Central memory CD4-positive, alpha-beta T cell (primary cell): ENCODE measurements around the gene USP20.
"Not testable (repeated sequence)": the region's sequence is repeated elsewhere in the genome, so short reads cannot be mapped to it uniquely, and the experiment has no call there.

Experiments used
- DNase-seq: peaks from one replicate; pipeline ENCODE4 v3.0.0; 2022

USP20 gene

GRCh38 chr9:129876815-129877214, 41.6 kb downstream of the USP20 start:
- no peak for DNase-seq

GRCh38 chr9:129878291-129878690, 43.0 kb downstream of the USP20 start:
- no peak for DNase-seq

- no peak for DNase-seq
Measured at GRCh38 chr9:129879103-129879699, 43.9 kb downstream of the USP20 start.

GRCh38 chr9:129879991-129880653, 44.9 kb downstream of the USP20 start:
- DNase-seq: no peak

- no peak for DNase-seq
Measured at GRCh38 chr9:129880654-129881546, 45.6 kb downstream of the USP20 start.

DNA sequence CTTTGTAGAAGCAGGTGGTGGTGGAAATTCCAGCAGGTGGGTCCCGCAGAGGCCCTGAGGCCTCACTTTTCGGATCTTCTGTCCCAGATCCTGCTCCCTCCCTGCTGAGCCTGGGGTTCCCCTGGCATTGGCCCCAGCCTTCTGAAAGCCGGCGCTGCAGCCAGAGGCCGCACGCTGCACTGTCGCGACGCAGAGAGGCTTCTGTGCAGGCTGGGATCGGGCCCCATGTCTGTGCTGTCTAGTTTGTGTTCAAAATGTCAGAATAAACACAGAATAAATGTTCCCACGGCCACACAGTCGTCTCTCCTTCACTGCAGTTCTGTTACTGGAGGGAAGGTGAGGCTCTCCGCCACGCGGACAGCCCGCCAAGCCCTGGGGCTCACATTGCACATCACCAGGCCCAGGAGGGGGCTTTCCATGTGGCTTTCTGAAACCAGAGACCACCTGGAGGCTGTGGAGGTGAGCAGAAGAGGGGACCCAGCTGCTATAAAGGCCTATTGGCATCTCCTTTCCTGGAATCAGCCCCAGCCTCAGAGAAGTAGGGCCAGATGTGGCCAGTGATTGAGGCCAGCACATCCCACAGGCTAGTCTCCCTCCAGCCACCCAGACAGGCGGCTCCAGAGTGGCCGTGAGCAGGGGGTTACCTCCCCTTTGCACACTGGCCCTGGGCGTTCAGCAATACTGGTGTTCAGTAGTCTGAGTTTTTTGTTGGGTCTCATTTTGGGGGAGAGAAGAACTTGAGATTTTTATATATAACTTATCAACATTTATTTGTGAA, 46.5 kb downstream of the USP20 start:
- no peak for DNase-seq

DNA sequence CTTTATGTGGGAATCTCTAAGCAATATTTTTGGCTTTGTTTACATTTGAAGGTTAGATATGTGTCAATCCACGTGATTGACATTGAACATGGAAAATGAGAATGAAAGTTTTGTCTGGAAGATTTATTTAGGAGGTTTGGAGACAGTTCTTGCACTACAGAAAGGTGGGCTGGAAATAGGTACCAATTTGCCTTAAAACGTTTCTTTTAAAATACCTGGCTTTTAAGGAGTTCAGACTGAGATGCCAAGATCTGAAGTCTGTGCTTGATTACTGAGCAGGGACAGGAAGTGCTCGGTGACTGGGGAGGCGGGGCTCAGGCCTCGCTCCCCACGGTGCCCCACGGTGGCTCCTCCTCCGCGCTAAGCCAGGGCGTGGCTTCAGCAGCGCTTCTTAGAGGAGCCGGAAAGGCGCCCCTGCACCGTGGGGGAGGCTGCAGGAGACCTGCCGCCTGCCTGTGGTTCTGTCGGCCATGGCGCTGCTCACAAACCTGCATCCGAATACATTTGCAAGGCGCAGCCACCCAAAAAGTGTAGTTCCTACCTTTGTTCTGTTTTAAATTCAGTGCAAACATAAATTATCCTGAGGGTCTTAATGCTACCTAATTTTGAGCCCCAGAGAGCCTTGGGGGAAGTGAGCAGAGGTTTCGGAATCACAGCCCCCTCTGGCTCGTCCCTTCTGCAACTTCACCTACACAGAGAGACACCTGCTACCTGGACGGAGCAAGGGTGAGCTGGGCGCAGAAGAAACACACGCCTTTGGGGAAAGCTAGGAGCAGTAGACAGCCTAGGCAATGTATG, 49.2 kb downstream of the USP20 start:
- DNase-seq: peak; percentile 95

GRCh38 chr9:129885018-129885669, 49.9 kb downstream of the USP20 start:
- DNase-seq: peak; percentile 21

GRCh38 chr9:129885670-129886106, 50.4 kb downstream of the USP20 start:
- peak; percentile 82 for DNase-seq

DNA sequence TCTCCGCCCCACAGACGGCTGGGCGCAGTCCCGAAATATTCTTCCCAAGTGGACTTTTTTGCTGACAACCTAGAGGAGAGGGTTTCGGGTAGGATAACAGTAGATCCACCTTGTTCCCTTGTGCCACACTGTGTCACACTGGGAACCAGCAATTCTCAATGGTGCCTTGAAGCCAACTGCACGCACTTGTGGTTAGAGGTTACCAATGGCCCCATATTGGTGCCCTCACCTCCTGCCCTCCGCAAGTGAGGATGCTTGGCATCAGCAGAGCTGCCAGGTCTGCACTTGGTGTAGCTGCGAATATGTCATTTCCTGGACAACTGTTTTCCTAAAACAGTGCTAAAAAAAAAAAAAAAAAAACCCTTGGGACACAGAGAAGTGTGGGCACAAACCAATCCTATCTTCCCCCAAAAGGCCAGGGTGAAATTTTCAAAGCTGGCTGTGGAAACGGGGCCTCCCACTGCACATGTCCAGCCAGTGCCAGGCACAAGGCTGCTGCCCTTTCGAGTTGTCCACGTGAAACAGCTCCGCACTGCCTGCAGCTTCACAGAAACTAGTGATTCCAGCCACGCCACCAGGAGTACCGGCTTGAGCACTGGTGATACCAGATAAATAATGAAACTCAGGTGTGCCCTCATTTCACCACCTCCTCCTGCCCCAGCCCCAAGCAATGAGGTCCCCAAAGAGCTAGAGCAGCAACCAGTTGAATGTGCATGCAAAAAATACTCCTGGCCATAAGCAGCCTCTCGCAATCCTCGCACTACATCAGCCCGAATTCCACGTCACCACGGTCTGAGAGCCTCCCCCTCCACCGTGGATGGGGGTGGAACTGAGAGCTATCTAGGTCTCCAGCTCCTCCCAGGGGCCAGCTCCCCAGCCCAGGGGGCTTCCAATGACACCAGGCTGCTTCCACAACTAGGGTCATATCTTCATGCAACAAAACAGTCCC, 51.2 kb downstream of the USP20 start:
- peak; percentile 83 for DNase-seq

DNA sequence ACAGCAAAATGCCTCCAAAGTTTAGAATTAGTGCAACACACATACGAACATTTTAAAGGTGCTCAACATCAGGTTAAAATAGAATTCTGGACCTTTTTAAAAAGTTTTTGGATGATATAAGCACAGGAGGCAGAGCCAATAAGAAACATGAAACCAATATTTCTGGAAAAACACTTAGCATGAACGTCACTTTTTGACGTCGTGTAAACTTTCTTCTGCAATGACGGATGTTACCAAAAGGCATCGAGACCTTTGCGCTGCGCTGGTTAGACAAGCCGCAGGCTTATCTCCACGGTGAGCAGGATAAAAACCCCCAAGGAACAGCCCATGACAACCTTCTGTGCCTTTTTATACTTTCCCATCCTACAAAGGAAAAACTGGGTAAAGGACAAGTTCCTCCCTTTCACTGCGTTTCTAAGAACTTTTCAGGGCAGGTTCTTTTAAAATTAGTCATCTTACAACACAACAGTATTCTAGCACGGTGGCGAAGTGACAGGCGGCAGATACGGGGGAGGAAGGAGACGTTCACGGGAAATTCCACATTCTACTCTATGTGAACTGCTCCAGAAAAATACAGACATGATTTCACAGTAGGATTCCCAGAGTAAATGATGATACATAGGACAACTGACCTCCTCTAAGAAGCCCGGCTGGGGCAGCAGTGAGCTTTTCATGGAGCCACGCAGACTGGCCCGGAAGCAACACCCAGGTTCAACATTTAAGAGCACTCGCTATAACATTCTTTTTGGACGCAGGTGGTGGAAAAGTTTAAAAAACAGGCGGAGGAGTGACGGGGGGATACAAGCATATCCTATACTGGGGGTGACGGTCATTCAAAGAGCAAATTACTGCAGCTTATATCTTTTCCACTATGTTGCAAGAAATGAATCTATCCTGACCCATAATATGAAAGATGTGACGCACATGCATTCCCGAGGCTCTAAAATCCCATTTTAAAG, 52.4 kb downstream of the USP20 start:
- peak; percentile 91 for DNase-seq

DNA sequence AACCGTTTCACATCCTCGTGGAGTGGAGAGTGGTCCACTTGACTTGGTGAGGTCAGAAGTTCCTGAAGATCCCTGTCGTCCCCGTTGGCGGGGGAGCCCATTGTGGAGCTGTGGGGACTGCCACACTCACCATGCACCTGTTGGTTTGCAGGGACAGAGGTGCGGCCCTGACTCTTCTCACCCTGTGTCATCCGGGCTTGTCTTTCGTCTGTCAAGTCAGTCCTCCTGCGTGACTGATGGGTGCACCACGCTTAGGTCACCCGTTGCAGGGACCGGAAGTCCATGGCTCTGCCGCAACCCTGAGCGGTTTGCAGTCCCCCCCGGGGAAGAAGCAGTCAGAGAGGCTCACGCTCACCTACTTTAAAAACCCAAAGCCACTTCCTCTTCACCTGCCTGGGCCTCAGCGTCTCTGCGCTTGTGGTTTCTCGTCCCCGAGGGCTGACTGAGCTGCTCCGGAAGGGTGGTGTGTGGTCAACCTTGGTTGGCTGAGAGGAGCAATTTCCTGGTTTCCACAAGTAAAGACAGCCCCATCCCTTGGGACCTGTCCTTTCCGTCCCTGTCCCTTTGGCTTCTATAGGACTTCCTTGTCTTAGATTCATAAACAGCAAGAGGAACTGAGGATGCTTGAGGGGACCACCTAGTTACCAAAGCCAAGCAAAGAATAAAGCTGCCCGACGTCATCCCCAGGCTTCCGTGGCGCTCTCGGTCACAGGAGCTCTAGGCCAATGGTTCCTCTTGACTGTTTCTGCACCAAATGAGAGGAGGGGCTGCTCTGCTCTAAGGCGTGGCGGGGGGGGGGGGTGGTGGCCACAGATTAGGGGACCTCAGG, 53.2 kb downstream of the USP20 start:
- peak; percentile 98 for DNase-seq

DNA sequence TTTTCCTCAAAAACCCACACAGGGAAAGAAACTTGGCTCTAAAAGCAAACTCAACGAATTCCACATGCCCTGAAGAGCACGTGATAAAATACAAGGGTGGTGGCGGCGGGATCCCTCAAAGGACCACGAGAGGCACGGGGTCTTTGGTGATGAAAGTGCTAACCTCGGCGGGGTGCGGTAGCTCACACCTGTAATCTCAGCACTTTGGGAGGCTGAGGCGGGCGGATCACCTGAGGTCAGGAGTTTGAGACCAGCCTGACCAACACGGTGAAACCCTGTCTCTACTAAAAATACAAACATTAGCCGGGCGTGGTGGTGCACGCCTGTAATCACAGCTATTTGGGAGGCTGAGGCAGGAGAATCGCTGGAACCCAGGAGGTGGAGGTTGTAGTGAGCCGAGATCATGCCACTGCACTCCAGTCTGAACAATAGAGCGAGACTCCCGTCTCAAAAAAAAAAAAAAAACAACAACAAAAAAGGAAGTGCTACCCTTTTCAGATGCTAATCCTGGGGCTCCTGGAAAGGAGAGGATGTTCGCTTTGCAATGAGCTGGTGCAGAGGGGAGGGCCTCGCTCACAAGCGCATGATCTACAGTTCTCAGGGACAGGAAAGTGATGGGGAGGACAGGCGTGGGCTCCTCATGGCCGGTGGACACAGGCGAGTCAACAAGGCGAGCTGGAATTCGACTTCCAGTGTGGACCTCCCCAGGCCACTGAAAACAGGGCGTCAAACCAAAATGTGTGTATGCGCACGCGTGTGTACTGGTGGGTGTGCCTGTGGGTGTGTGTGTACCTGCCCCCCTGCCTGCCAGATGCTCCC, 54.1 kb downstream of the USP20 start:
- DNase-seq: peak; percentile 61

GRCh38 chr9:129889941-129890717, 54.9 kb downstream of the USP20 start:
- DNase-seq: peak; percentile 71

- DNase-seq: not testable (repeated sequence)
Measured at GRCh38 chr9:129890718-129891299, 55.6 kb downstream of the USP20 start.

DNA sequence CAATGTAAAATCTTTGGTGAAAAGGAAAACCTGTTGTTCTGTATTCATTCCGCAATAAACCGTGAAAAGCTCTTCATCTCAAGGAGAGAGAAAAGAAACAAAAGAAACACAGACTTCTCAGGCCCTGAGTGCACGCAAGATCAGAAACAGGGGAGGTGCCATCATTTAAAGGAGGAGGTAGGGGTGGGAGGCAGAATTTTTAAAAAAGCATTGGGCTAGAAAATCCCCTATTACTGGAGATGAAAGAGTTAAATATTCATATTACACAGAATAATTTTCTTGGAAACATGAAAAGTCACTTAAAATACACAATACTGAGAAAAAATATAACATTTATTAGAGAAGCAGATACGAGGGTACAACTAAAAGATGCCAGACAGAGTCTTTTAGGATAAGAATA, 56.3 kb downstream of the USP20 start:
- no peak for DNase-seq
